Ascending aorta (tissue), 2 donors: ENCODE measurements around the gene GABBR2. TPM values are rescaled to one million over a fixed set of nuclear protein-coding genes. Genes with fewer than 3 reads are reported as not detected.

ENCODE experiments used
- DNase-seq, 2 donors: peaks; one replicate each; pipeline ENCODE4 v3.0.0-alpha.2; 2019; ENCODE audit warnings: low spot score in 2 of 2
- H3K27ac ChIP-seq, 2 donors: fragments of 200-600 bp; sonication (generic); one replicate each; pipeline ENCODE4 v1.5.1; 2016 to 2017; ENCODE audit warnings: mild to moderate bottlenecking in 1 of 2
- H3K27me3 ChIP-seq: fragments of 200-600 bp; sonication (generic); one replicate; pipeline ENCODE4 v1.5.1; 2017
- H3K36me3 ChIP-seq, 2 donors: fragments of 200-600 bp; sonication (generic); one replicate each; pipeline ENCODE4 v1.5.1; 2016
- H3K4me1 ChIP-seq, 2 donors: fragments of 200-600 bp; sonication (generic); one replicate each; pipeline ENCODE4 v1.5.1; 2016 to 2017; ENCODE audit warnings: mild to moderate bottlenecking in 1 of 2
- H3K4me3 ChIP-seq, 2 donors: fragments of 200-600 bp; sonication (generic); one replicate each; pipeline ENCODE4 v1.5.1; 2016 to 2017; ENCODE audit warnings: mild to moderate bottlenecking in 1 of 2
- H3K9me3 ChIP-seq, 2 donors: fragments of 200-600 bp; sonication (generic); one replicate each; pipeline ENCODE4 v1.5.1; 2016
- CTCF ChIP-seq, 3 experiments: fragments of 200-600 bp in 2 of 3; fragments of 450-650 bp in 1 of 3; sonication (generic) in 2 of 3; IDR thresholded peaks; one replicate each; pipeline ENCODE4 v1.5.1; 2016 to 2019; ENCODE audit warnings: antibody characterized with exemption in 3 of 3, mild to moderate bottlenecking in 1 of 3, moderate library complexity in 1 of 3
- intact Hi-C: fragments of 100-400 bp; cut with DNase I; formaldehyde crosslinking; loops from one replicate; pipeline ENCODE4 v1.15.1; 2023
- total RNA-seq: library from RNA; depleted of rRNA; stranded (reverse); fragments of >200 nt; gene quantifications from one replicate; pipeline ENCODE4 v1.1.0, GENCODE V29; 2016

Gene GABBR2
- total RNA-seq, 1 donor from 2014 or later = not detected

- no peak overlapping the region for H3K27ac ChIP-seq
- intact Hi-C loops = no loop called here
- no peaks in the 10 kb centered on the region for H3K27me3 ChIP-seq
- no peaks in the 10 kb centered on the region for H3K9me3 ChIP-seq
- no peak for DNase-seq
- H3K4me3 ChIP-seq = no peak overlapping the region
- no peaks in the 10 kb centered on the region for H3K36me3 ChIP-seq
- no peaks in the 10 kb centered on the region for H3K4me1 ChIP-seq
- TF ChIP-seq CTCF (IDR thresholded peaks at IDR 0.05) = no peak
Observed at GRCh38 chr9:98521141-98521540, 187.6 kb downstream of the GABBR2 start.

GRCh38 chr9:98520221-98520960 lies 188.3 kb downstream of the GABBR2 start:
- Histone ChIP-seq H3K9me3 (no peaks in the 10 kb centered on the region), H3K4me3 (no peak overlapping the region), H3K27me3 (no peaks in the 10 kb centered on the region), H3K36me3 (no peaks in the 10 kb centered on the region), H3K27ac (no peak overlapping the region), H3K4me1 (no peaks in the 10 kb centered on the region)
- no peak for DNase-seq
- TF ChIP-seq CTCF (IDR thresholded peaks at IDR 0.05) = no peak
- intact Hi-C loops = no loop called here

- no peaks in the 10 kb centered on the region for H3K36me3 ChIP-seq
- H3K9me3 ChIP-seq = no peaks in the 10 kb centered on the region
- DNase-seq = no peak
- no peak overlapping the region for H3K27ac ChIP-seq
- H3K27me3 ChIP-seq = no peaks in the 10 kb centered on the region
- intact Hi-C loops = no loop called here
- TF ChIP-seq CTCF (IDR thresholded peaks at IDR 0.05) = no peak
- H3K4me3 ChIP-seq = no peak overlapping the region
- H3K4me1 ChIP-seq = no peaks in the 10 kb centered on the region
Observed at GRCh38 chr9:98519641-98520040, 189.1 kb downstream of the GABBR2 start.

- Histone ChIP-seq H3K27ac (no peak overlapping the region), H3K27me3 (no peaks in the 10 kb centered on the region), H3K36me3 (no peaks in the 10 kb centered on the region), H3K9me3 (no peaks in the 10 kb centered on the region), H3K4me3 (no peak overlapping the region), H3K4me1 (no peaks in the 10 kb centered on the region)
- intact Hi-C loops = no loop called here
- TF ChIP-seq CTCF (IDR thresholded peaks at IDR 0.05) = no peak
- DNase-seq = no peak
Observed at GRCh38 chr9:98518556-98518955, 190.2 kb downstream of the GABBR2 start.

- H3K4me3 ChIP-seq = no peak overlapping the region
- H3K36me3 ChIP-seq = no peaks in the 10 kb centered on the region
- intact Hi-C loops = no loop called here
- no peaks in the 10 kb centered on the region for H3K27me3 ChIP-seq
- no peak for TF ChIP-seq CTCF (IDR thresholded peaks at IDR 0.05)
- no peak for DNase-seq
- H3K4me1 ChIP-seq = no peaks in the 10 kb centered on the region
- no peaks in the 10 kb centered on the region for H3K9me3 ChIP-seq
- no peak overlapping the region for H3K27ac ChIP-seq
Observed at GRCh38 chr9:98517761-98518160, 191.0 kb downstream of the GABBR2 start.
